Activated naive CD4-positive, alpha-beta T cell treated with anti-CD3 and anti-CD28 coated beads, Interleukin-2, amount 10 ng/mL, durations not matched to agents 5 hours and 36 hours (primary cell): Measurements from ENCODE around the gene GLYATL2. TPM values are rescaled to one million over a fixed set of nuclear protein-coding genes. Genes with fewer than 3 reads are reported as not detected.

Experiments used
- total RNA-seq, 2 experiments: library from RNA; stranded (reverse); gene quantifications; one replicate each; pipeline ENCODE4 v1.2.3, GENCODE V29; 2021

The GLYATL2 gene
- total RNA-seq = not detected

GRCh38 chr11:58844361-58845005, at the start of gene GLYATL2:
GLYATL2 (minus strand) TSS chr11:58844704; CDS start chr11:58839612, 5,092 bp downstream.

Other genes starting within 250 kb of the GLYATL2 start
- gene CNTF, start 222.0 kb downstream of the GLYATL2 start, total RNA-seq = 1 to 10 TPM; 3.0 to 3.7 TPM
- gene GLYAT, start 112.8 kb downstream of the GLYATL2 start, total RNA-seq = not detected
- not detected for gene GLYATL1, start 94.8 kb upstream of the GLYATL2 start, total RNA-seq
- not detected for gene GLYATL1B, start 241.6 kb upstream of the GLYATL2 start, total RNA-seq